Measurements from ENCODE around the gene POPDC3.

DNA sequence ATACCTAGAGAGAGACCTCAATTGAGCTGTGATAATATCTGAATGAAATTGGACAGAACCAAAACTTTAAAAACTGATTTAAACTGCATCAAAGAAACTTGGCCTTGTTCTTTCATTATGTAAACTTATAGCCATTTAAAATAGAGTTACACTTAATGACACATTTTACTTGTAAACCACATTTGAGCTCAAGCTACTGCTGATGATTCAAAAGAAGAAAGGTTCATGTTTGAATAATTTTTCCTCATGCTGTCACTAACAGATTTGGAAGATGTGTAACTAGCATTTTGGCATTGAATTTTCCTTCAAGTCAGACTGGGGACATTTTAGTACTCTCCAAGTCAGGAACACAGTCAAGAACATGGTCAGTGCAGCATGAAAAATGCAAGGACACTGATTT is 26.9 kb downstream of the POPDC3 start:
- TF ChIP-seq, protein P1, sequence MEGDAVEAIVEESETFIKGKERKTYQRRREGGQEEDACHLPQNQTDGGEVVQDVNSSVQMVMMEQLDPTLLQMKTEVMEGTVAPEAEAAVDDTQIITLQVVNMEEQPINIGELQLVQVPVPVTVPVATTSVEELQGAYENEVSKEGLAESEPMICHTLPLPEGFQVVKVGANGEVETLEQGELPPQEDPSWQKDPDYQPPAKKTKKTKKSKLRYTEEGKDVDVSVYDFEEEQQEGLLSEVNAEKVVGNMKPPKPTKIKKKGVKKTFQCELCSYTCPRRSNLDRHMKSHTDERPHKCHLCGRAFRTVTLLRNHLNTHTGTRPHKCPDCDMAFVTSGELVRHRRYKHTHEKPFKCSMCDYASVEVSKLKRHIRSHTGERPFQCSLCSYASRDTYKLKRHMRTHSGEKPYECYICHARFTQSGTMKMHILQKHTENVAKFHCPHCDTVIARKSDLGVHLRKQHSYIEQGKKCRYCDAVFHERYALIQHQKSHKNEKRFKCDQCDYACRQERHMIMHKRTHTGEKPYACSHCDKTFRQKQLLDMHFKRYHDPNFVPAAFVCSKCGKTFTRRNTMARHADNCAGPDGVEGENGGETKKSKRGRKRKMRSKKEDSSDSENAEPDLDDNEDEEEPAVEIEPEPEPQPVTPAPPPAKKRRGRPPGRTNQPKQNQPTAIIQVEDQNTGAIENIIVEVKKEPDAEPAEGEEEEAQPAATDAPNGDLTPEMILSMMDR (IDR thresholded peaks at IDR 0.05): no peak
- TF ChIP-seq POLR2A (IDR thresholded peaks at IDR 0.05): no peak

All from body of pancreas (tissue), 4 donors.